Bronchial epithelial cell (primary cell): ENCODE measurements around the gene PSTK. TPM values are rescaled to one million over a fixed set of nuclear protein-coding genes. Genes with fewer than 3 reads are reported as not detected.

Experiments used
- DNase-seq: peaks from one replicate; pipeline ENCODE4 v3.0.0-alpha.2; 2010; ENCODE audit warnings: low read depth
- FAIRE-seq: peaks from 2 replicates; lab custom pipeline; 2011; peaks lifted over from hg19 to GRCh38; lab: Jason Lieb, UNC
- H3K27me3 ChIP-seq: 2 replicates; pipeline ENCODE4 v1.5.1; 2011; ENCODE audit warnings: low read length; ENCODE audit not compliant: control insufficient read depth, insufficient read depth
- H3K36me3 ChIP-seq: 2 replicates; pipeline ENCODE4 v1.5.1; 2011; ENCODE audit warnings: low read length; ENCODE audit not compliant: control insufficient read depth, insufficient read depth
- H3K4me3 ChIP-seq: 2 replicates; pipeline ENCODE4 v1.5.1; 2011; ENCODE audit warnings: mild to moderate bottlenecking, low read depth, low read length, control low read depth
- total RNA-seq: library from RNA; depleted of rRNA; stranded (reverse); fragments of >200 nt; gene quantifications from 2 replicates; pipeline ENCODE4 v1.2.1, GENCODE V29; 2014
- TF ChIP-seq, protein P1 (sequence below): IDR thresholded peaks from 2 replicates; pipeline ENCODE4 v1.5.1; 2011; ENCODE audit warnings: mild to moderate bottlenecking, moderate library complexity, low read length, control low read depth, inconsistent platforms; ENCODE audit not compliant: insufficient read depth, severe bottlenecking

Gene PSTK
- total RNA-seq, 1 donor from 2014 or later, result 4.2 TPM

DNA sequence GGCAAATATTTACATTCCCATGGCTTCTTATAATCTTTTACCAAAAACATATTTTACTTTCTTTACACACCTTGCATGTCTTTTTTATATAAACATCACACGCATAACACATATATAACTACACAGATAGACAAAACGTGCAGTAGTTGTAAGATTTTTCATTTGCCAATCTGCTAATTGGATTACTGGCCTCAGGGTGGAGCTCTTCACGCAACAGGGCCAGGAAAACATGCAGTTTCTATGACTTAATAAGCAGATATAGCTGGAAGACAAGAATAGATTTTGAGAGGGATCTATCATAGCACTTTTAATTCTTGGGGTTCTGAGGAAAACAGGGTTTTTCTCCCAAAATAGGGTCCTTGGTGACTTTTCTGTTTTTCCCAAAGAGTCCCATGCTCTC lies 41.3 kb downstream of the PSTK start:
- FAIRE-seq (no peak), DNase-seq (peak; percentile 29)
- H3K36me3 ChIP-seq, result no peaks in the 10 kb centered on the region
- H3K27me3 ChIP-seq, result no peaks in the 10 kb centered on the region
- H3K4me3 ChIP-seq, result no peak overlapping the region
- TF ChIP-seq, protein P1, sequence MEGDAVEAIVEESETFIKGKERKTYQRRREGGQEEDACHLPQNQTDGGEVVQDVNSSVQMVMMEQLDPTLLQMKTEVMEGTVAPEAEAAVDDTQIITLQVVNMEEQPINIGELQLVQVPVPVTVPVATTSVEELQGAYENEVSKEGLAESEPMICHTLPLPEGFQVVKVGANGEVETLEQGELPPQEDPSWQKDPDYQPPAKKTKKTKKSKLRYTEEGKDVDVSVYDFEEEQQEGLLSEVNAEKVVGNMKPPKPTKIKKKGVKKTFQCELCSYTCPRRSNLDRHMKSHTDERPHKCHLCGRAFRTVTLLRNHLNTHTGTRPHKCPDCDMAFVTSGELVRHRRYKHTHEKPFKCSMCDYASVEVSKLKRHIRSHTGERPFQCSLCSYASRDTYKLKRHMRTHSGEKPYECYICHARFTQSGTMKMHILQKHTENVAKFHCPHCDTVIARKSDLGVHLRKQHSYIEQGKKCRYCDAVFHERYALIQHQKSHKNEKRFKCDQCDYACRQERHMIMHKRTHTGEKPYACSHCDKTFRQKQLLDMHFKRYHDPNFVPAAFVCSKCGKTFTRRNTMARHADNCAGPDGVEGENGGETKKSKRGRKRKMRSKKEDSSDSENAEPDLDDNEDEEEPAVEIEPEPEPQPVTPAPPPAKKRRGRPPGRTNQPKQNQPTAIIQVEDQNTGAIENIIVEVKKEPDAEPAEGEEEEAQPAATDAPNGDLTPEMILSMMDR, result peak; percentile 39

DNA sequence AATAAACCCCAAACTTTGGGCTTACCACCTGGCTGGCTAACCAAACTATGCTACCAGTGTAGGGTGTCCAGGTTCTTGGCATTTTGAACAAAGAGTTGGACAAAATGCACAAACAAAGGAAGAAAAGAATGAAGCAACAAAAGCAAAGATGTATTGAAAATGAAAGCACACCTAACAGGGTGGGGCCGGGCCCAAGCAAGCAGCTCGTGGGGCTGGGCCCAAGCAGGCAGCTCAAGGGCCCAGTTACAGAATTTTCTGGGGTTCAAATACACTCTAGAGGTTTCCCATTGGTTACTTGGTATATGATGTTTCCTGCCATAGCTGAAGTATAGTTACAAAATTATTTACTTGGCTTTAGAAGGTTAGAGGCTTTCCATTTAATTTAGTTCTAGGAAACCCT lies 44.3 kb downstream of the PSTK start:
- DNase-seq, result no peak
- Histone ChIP-seq H3K4me3 (no peak overlapping the region), H3K27me3 (no peaks in the 10 kb centered on the region), H3K36me3 (no peaks in the 10 kb centered on the region)
- TF ChIP-seq, protein P1, result no peak
- FAIRE-seq, result no peak

DNA sequence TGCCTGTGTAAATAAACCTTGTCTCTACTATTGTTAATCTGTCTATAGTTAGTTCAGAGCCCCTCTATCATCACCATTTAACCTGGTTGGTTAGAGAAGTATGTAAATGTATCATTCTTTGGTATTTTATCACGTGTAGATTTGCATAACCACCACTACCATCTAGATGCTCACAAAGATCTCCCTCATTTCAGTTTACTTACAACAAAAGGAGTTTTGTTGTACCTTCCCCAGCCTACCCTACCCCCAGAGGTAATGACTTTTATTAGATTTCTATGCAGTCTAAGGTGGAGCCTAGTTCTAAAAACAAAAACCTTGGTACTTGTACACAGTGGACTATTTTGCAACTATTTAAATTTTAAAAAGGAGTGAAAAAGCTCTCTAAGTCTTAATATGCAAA lies 46.1 kb downstream of the PSTK start:
- DNase-seq (no peak), FAIRE-seq (no peak)
- TF ChIP-seq, protein P1, result no peak
- no peaks in the 10 kb centered on the region for H3K27me3 ChIP-seq
- no peaks in the 10 kb centered on the region for H3K36me3 ChIP-seq
- no peak overlapping the region for H3K4me3 ChIP-seq

DNA sequence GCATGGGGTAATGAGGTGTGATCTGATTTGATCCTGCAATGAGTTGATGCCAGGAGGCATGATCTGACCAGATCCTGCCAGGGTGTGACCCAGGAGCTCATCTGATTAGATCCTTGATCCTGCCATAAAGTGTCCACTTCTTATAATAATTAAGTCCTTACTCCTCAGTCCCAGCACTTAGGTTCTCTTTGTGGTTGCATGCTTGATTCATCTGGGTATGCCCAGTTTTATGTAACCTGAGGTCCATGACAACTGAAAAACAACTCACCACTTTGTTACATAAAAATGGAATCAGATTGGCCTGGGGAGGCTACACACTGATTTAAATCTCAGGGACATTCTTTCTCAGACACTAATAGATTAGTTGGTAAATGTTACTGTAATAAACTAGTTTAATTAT lies 47.7 kb downstream of the PSTK start:
- peak; percentile 29 for DNase-seq
- no peak for FAIRE-seq
- TF ChIP-seq, protein P1, result no peak

DNA sequence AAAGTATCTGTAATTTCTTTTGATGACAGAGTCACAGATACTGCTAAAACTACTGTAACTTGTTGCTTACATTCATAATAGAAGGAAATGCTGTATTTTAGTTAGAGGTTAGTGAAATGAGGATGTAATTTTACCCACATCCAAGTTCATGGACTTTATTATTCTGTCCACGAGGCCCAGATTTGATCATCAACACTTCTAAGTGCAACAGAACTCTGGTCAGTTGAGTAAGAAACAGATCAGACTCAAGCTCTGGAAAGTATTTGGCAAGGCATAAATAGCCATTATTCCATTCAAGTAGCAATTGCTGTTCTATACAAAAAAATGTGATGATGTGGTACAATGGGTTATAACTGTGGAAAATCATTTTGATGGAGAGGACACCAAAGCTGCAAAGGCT lies 50.9 kb downstream of the PSTK start:
- TF ChIP-seq, protein P1, result no peak
- DNase-seq (no peak), FAIRE-seq (no peak)

More for the DNA sequence above, 47.7 kb downstream of the PSTK start:
- H3K36me3 ChIP-seq, result no peaks in the 10 kb centered on the region
- no peaks in the 10 kb centered on the region for H3K27me3 ChIP-seq
- no peak overlapping the region for H3K4me3 ChIP-seq

DNA sequence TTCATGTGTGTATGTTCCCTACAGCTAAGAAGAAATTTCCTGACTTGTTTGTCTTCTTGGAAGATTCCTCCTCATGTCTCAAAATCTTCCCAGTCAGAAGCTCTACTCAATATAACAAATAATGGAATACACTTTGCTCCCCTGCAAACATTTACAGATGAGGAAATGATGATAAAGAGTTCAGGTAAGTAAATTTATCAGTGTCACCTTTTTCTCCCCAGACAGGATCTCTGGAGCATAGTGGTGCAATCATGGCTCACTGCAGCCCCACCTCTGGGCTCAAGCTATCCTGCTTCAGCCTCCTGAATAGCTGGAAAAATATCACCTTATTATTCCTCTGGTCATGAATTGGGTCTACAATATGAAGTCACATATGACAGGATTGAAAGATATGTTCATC lies 54.1 kb downstream of the PSTK start:
- no peaks in the 10 kb centered on the region for H3K36me3 ChIP-seq
- no peak for DNase-seq
- TF ChIP-seq, protein P1, result no peak
- H3K27me3 ChIP-seq, result no peaks in the 10 kb centered on the region
- no peak for FAIRE-seq
- H3K4me3 ChIP-seq, result no peak overlapping the region

More for the DNA sequence above, 50.9 kb downstream of the PSTK start:
- H3K27me3 ChIP-seq, result no peaks in the 10 kb centered on the region
- no peak overlapping the region for H3K4me3 ChIP-seq
- no peaks in the 10 kb centered on the region for H3K36me3 ChIP-seq
